SK-N-SH treated with all-trans-retinoic acid at 6 μM for 48 hours (cell line): ENCODE results near the gene LNX2.

Experiments
- ARNTL ChIP-seq: fragments of 450-650 bp; formaldehyde crosslinking; IDR thresholded peaks from 2 replicates; pipeline ENCODE4 v1.5.0; 2020; ENCODE audit warnings: low read depth, mild to moderate bottlenecking, moderate library complexity, borderline replicate concordance
- BACH2 ChIP-seq: fragments of 250-450 bp; sonication (Bioruptor Pico); IDR thresholded peaks from 2 replicates; pipeline ENCODE4 v1.9.0; 2021; ENCODE audit warnings: mild to moderate bottlenecking, borderline replicate concordance
- ESRRG ChIP-seq: fragments of 250-450 bp; sonication (Bioruptor Pico); IDR thresholded peaks from 2 replicates; pipeline ENCODE4 v1.6.1; 2021; ENCODE audit warnings: mild to moderate bottlenecking
- PATZ1 ChIP-seq: fragments of 250-450 bp; sonication (Bioruptor Pico); IDR thresholded peaks from 2 replicates; pipeline ENCODE4 v1.8.0; 2020; ENCODE audit warnings: mild to moderate bottlenecking, moderate library complexity, borderline replicate concordance
- ZC3H10 ChIP-seq: fragments of 250-450 bp; sonication (Bioruptor Pico); IDR thresholded peaks from 2 replicates; pipeline ENCODE4 v1.5.1; 2021; ENCODE audit warnings: mild to moderate bottlenecking, moderate library complexity

- no peak for TF ChIP-seq PATZ1 (CRISPR knock-in tag)
- TF ChIP-seq BACH2 (CRISPR knock-in tag) = no peak
- no peak for TF ChIP-seq ESRRG (CRISPR knock-in tag)
- no peak for TF ChIP-seq ARNTL (CRISPR knock-in tag)
- TF ChIP-seq ZC3H10 (CRISPR knock-in tag) = no peak
These were observed 2.6 kb upstream of the LNX2 start for GRCh38 chr13:27622881-27623280.
